Activated CD8-positive, alpha-beta T cell treated with anti-CD3 and anti-CD28 coated beads for 36 hours (primary cell): ENCODE measurements around the gene OPRM1. TPM values are rescaled to one million over a fixed set of nuclear protein-coding genes. Genes with fewer than 3 reads are reported as not detected.

ENCODE experiments used
- ATAC-seq: fragments of 200-7000 bp; cut with Tn5 transposase; one replicate; pipeline ENCODE4 v1.10.0; 2021; ENCODE audit warnings: mild to moderate bottlenecking, moderate library complexity
- CTCF ChIA-PET: fragments of 350-600 bp; sonication (Branson Sonifier 250); formaldehyde crosslinking; loops from one replicate; lab custom pipeline; 2021; ENCODE audit warnings: antibody characterized with exemption; lab: Charles Lee
- POLR2A ChIA-PET: fragments of 350-600 bp; sonication (Branson Sonifier 250); formaldehyde crosslinking; loops from one replicate; lab custom pipeline; 2021; ENCODE audit warnings: antibody characterized with exemption; lab: Charles Lee
- DNase-seq: peaks from one replicate; pipeline ENCODE4 v3.0.0-alpha.2; 2020
- H3K27ac Mint-ChIP-seq: one replicate; pipeline ENCODE4 v1.8.0; 2021; ENCODE audit warnings: mild to moderate bottlenecking, mixed read lengths
- H3K27me3 Mint-ChIP-seq: one replicate; pipeline ENCODE4 v1.8.0; 2021; ENCODE audit warnings: mixed read lengths
- H3K36me3 Mint-ChIP-seq: one replicate; pipeline ENCODE4 v1.8.0; 2021; ENCODE audit warnings: low read depth, mixed read lengths
- H3K4me1 Mint-ChIP-seq: one replicate; pipeline ENCODE4 v1.8.0; 2021; ENCODE audit warnings: low read depth, mixed read lengths
- H3K4me3 Mint-ChIP-seq: one replicate; pipeline ENCODE4 v1.8.0; 2021; ENCODE audit warnings: mild to moderate bottlenecking, moderate library complexity, mixed read lengths
- H3K9me3 Mint-ChIP-seq: one replicate; pipeline ENCODE4 v1.8.0; 2021; ENCODE audit warnings: mixed read lengths
- CTCF ChIP-seq: fragments of 200-600 bp; IDR thresholded peaks from one replicate; pipeline ENCODE4 v1.8.0; 2022; ENCODE audit warnings: antibody characterized with exemption, mild to moderate bottlenecking
- intact Hi-C: fragments of 100-400 bp; cut with micrococcal nuclease; formaldehyde crosslinking; loops from one replicate; pipeline ENCODE4 v1.10.0; 2022
- total RNA-seq, 2 experiments: library from RNA; stranded (reverse); gene quantifications; one replicate each; pipeline ENCODE4 v1.2.3, GENCODE V29; 2021

OPRM1 gene
- total RNA-seq, 2 experiments from 2014 or later, result not detected

GRCh38 chr6:154154389-154154967 is 115.4 kb downstream of the OPRM1 start:
- Mint-ChIP-seq H3K9me3 (no peaks in the 10 kb centered on the region), H3K27ac (peak overlapping the region; percentile 54), H3K4me1 (peaks cover 42% of the 10 kb centered on the region), H3K27me3 (no peaks in the 10 kb centered on the region), H3K4me3 (no peak overlapping the region), H3K36me3 (peaks cover 7% of the 10 kb centered on the region)
- DNase-seq (peak; percentile 84), ATAC-seq (no peak)
- ChIA-PET CTCF (interaction anchor here (0.7 to 7.6 kb wide), 32 partner anchors 10 to 519 kb away, joined by 3 to 137 read pairs (median 4); partner anchors contain the start of gene IPCEF1), POLR2A (interaction anchor here (1.2 kb wide), 1 partner anchor 113 kb away, joined by 3 read pairs; no protein-coding TSS in a partner anchor)
- intact Hi-C loops, result no loop called here
- TF ChIP-seq CTCF, result peak; percentile 88

GRCh38 chr6:154156135-154156896 is 117.3 kb downstream of the OPRM1 start:
- ATAC-seq (peak; percentile 94), DNase-seq (peak; percentile 86)
- no peaks in the 10 kb centered on the region for H3K9me3 Mint-ChIP-seq
- H3K27ac Mint-ChIP-seq, result peak overlapping the region; percentile 90
- peak overlapping the region; percentile 58 for H3K4me3 Mint-ChIP-seq
- peaks cover 20% of the 10 kb centered on the region for H3K36me3 Mint-ChIP-seq
- peak; percentile 91 for TF ChIP-seq CTCF
- intact Hi-C loops, result loop anchor here (1.0 to 5.0 kb wide), 3 partner anchors 94 to 216 kb away; no protein-coding TSS in a partner anchor
- ChIA-PET CTCF (interaction anchor here (0.5 to 7.6 kb wide), 8 partner anchors 9 to 215 kb away, joined by 3 to 137 read pairs (median 8); no protein-coding TSS in a partner anchor), POLR2A (interaction anchor here (0.9 to 2.0 kb wide), 3 partner anchors 14 to 95 kb away, joined by 3 to 4 read pairs (median 3); no protein-coding TSS in a partner anchor)
- H3K27me3 Mint-ChIP-seq, result no peaks in the 10 kb centered on the region
- H3K4me1 Mint-ChIP-seq, result peaks cover 47% of the 10 kb centered on the region

- ChIA-PET CTCF (interaction anchor here (0.5 to 7.6 kb wide), 12 partner anchors 8 to 518 kb away, joined by 3 to 79 read pairs (median 4); no protein-coding TSS in a partner anchor), POLR2A (interaction anchor here (0.9 to 2.0 kb wide), 3 partner anchors 13 to 94 kb away, joined by 3 to 4 read pairs (median 3); no protein-coding TSS in a partner anchor)
- H3K27me3 Mint-ChIP-seq, result no peaks in the 10 kb centered on the region
- ATAC-seq (peak; percentile 45), DNase-seq (peak; percentile 63)
- intact Hi-C loops, result loop anchor here (5.0 kb wide), 1 partner anchor 215 kb away; no protein-coding TSS in a partner anchor
- no peak for TF ChIP-seq CTCF
- H3K4me1 Mint-ChIP-seq, result peaks cover 47% of the 10 kb centered on the region
- H3K9me3 Mint-ChIP-seq, result no peaks in the 10 kb centered on the region
- peak overlapping the region; percentile 58 for H3K4me3 Mint-ChIP-seq
- peaks cover 20% of the 10 kb centered on the region for H3K36me3 Mint-ChIP-seq
- peak overlapping the region; percentile 90 for H3K27ac Mint-ChIP-seq
Observed at GRCh38 chr6:154157082-154157481, 118.0 kb downstream of the OPRM1 start.

GRCh38 chr6:154157706-154158105 is 118.7 kb downstream of the OPRM1 start:
- no peaks in the 10 kb centered on the region for H3K9me3 Mint-ChIP-seq
- H3K27me3 Mint-ChIP-seq, result no peaks in the 10 kb centered on the region
- no peak for DNase-seq
- H3K4me1 Mint-ChIP-seq, result peaks cover 47% of the 10 kb centered on the region
- H3K36me3 Mint-ChIP-seq, result peaks cover 20% of the 10 kb centered on the region
- POLR2A ChIA-PET, result interaction anchor here (1.3 to 2.0 kb wide), 3 partner anchors 12 to 93 kb away, joined by 3 to 5 read pairs (median 4); no protein-coding TSS in a partner anchor
- peak overlapping the region; percentile 58 for H3K4me3 Mint-ChIP-seq
- intact Hi-C loops, result loop anchor here (5.0 kb wide), 1 partner anchor 215 kb away; no protein-coding TSS in a partner anchor
- no peak for ATAC-seq
- CTCF ChIA-PET, result interaction anchor here (0.9 to 7.6 kb wide), 13 partner anchors 10 to 517 kb away, joined by 3 to 79 read pairs (median 4); no protein-coding TSS in a partner anchor
- no peak for TF ChIP-seq CTCF
- peak overlapping the region; percentile 90 for H3K27ac Mint-ChIP-seq
